Mammary epithelial cell (primary cell): Measurements from ENCODE around the gene FDXR.

ENCODE experiments used
- CTCF ChIP-seq, 2 donors: IDR thresholded peaks in 1 of 2; conservative IDR thresholded peaks in 1 of 2; 2 replicates each; pipeline ENCODE4 v1.5.1; 2011 to 2012; ENCODE audit warnings: inconsistent platforms in 2 of 2, low read length in 2 of 2, mild to moderate bottlenecking in 2 of 2, control low read depth in 1 of 2, low read depth in 1 of 2; ENCODE audit not compliant: insufficient read depth in 1 of 2; ENCODE audit errors: extremely low read depth in 1 of 2
- EZH2 ChIP-seq: IDR thresholded peaks from 2 replicates; pipeline ENCODE4 v1.6.1; 2012; ENCODE audit warnings: low read length, inconsistent platforms, borderline replicate concordance

GRCh38 chr17:74854792-74855191, 18.0 kb downstream of the FDXR start:
- no peak for TF ChIP-seq CTCF (conservative IDR thresholded peaks at IDR 0.05 in 1 of 2, IDR thresholded peaks at IDR 0.05 in 1 of 2; ENCODE audit: extremely low read depth in 1 of 2, insufficient read depth in 1 of 2, low read depth in 1 of 2, low read length in 2 of 2)
- no peak for TF ChIP-seq EZH2
